HEK293 (cell line): ENCODE data around the gene DNAJB11.
"Not testable (repeated sequence)": the region's sequence is repeated elsewhere in the genome, so short reads cannot be mapped to it uniquely, and the experiment has no call there.

Experiments
- CTCF ChIA-PET: fragments of 350-600 bp; formaldehyde crosslinking; extraction: SDS; loops from one replicate; lab custom pipeline; 2021; ENCODE audit warnings: antibody characterized with exemption; lab: Yijun Ruan, JAX
- POLR2A ChIA-PET: fragments of 300-600 bp; formaldehyde crosslinking; extraction: SDS; loops from one replicate; lab custom pipeline; 2020; ENCODE audit warnings: antibody characterized with exemption, inconsistent platforms; lab: Yijun Ruan, JAX
- H3K27ac ChIP-seq: fragments of 200-500 bp; sonication (Bioruptor generic); 2 replicates; pipeline ENCODE4 v1.5.1; 2014; ENCODE audit warnings: low read depth, low read length, control low read depth, inconsistent platforms; ENCODE audit errors: extremely low read depth
- H3K36me3 ChIP-seq, 2 experiments: fragments of 200-500 bp in 1 of 2; sonication (Bioruptor generic) in 1 of 2; 1 replicate in 1 of 2; 2 replicates in 1 of 2; pipeline ENCODE4 v1.5.1; 2014 to 2017; ENCODE audit warnings: inconsistent platforms in 2 of 2, low read length in 2 of 2; ENCODE audit not compliant: control insufficient read depth in 2 of 2, insufficient read depth in 1 of 2
- H3K4me1 ChIP-seq: fragments of 200-500 bp; sonication (Bioruptor generic); 2 replicates; pipeline ENCODE4 v1.5.1; 2014; ENCODE audit warnings: mild to moderate bottlenecking, low read length, inconsistent platforms; ENCODE audit not compliant: control insufficient read depth, insufficient read depth
- H3K4me3 ChIP-seq: 2 replicates; pipeline ENCODE4 v1.5.1; 2011; ENCODE audit warnings: low read depth, mild to moderate bottlenecking, control low read depth, low read length, moderate library complexity
- H3K9me3 ChIP-seq: fragments of 200-500 bp; sonication (Bioruptor generic); 2 replicates; pipeline ENCODE4 v1.5.1; 2014; ENCODE audit warnings: low read depth, low read length, inconsistent platforms; ENCODE audit not compliant: control insufficient read depth, insufficient read depth
- GLI4 ChIP-seq: fragments of 450-650 bp; formaldehyde crosslinking; IDR thresholded peaks from 2 replicates; pipeline ENCODE4 v1.5.1; 2016; ENCODE audit warnings: missing biosample characterization, missing genetic modification characterization
- HIC1 ChIP-seq: fragments of 450-650 bp; formaldehyde crosslinking; IDR thresholded peaks from 2 replicates; pipeline ENCODE4 v1.5.1; 2016; ENCODE audit warnings: missing biosample characterization, missing genetic modification characterization
- PRDM6 ChIP-seq: fragments of 450-650 bp; formaldehyde crosslinking; IDR thresholded peaks from 2 replicates; pipeline ENCODE4 v1.5.1; 2017; ENCODE audit warnings: missing biosample characterization, missing genetic modification characterization
- SETDB1 ChIP-seq: IDR thresholded peaks from one replicate; pipeline ENCODE4 v1.6.1; 2017; ENCODE audit warnings: mild to moderate bottlenecking, low read length, moderate library complexity, mixed read lengths; ENCODE audit not compliant: insufficient read length
- ZNF140 ChIP-seq: fragments of 450-650 bp; formaldehyde crosslinking; IDR thresholded peaks from 2 replicates; pipeline ENCODE4 v1.5.1; 2016; ENCODE audit warnings: missing biosample characterization, missing genetic modification characterization
- ZNF146 ChIP-seq: fragments of 450-650 bp; formaldehyde crosslinking; IDR thresholded peaks from 2 replicates; pipeline ENCODE4 v1.5.1; 2016; ENCODE audit warnings: missing biosample characterization, missing genetic modification characterization
- ZNF404 ChIP-seq: fragments of 450-650 bp; formaldehyde crosslinking; IDR thresholded peaks from 2 replicates; pipeline ENCODE4 v1.5.1; 2017; ENCODE audit warnings: missing biosample characterization, missing genetic modification characterization
- ZNF585B ChIP-seq: fragments of 450-650 bp; formaldehyde crosslinking; IDR thresholded peaks from 2 replicates; pipeline ENCODE4 v1.5.1; 2016; ENCODE audit warnings: missing biosample characterization, missing genetic modification characterization
- ZNF600 ChIP-seq: fragments of 450-650 bp; formaldehyde crosslinking; IDR thresholded peaks from 2 replicates; pipeline ENCODE4 v1.5.1; 2016; ENCODE audit warnings: missing biosample characterization, missing genetic modification characterization
- TF ChIP-seq, protein P1 (sequence below): fragments of 450-650 bp; formaldehyde crosslinking; IDR thresholded peaks from 2 replicates; pipeline ENCODE4 v1.5.1; 2016; ENCODE audit warnings: missing biosample characterization, missing genetic modification characterization

Gene DNAJB11

DNA sequence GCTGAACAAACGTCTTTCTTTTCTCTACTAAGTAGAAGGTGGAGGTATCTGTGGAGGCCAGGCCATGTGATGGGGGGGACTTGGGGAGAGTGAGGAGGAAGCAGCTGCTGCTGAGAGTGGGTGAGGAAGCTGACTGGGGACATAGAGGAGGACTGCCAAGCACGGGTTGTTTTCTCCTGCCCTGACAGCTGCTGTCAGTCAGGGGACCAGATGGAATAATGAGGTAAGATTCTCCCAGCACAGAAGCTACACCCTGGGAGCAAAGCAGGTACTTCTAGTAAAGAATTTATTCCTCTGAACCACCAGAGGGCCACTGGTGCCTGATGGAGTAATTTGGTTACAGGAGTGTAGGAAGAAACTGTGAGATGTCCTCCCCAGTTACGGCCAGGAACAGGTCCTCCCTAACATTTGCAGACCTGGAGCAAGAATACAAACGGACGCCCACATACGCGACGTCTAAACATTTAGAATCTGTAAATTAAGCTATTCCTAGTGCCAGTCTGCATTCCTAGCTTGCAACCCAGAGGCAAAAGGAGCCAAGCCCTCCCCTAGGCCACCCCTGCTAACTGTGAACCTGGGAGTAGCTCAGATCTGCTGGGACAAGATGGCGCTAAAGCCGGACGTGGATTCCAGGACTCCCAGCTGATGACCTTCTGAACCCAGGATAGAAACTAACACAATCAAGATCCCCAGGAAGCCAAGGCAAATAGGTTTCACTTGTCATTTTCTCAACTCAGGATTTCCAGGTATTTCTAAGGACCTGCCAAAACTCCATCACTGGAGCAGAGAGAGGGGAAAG lies 41.1 kb upstream of the DNAJB11 start (continued):
- TF ChIP-seq, protein P1, sequence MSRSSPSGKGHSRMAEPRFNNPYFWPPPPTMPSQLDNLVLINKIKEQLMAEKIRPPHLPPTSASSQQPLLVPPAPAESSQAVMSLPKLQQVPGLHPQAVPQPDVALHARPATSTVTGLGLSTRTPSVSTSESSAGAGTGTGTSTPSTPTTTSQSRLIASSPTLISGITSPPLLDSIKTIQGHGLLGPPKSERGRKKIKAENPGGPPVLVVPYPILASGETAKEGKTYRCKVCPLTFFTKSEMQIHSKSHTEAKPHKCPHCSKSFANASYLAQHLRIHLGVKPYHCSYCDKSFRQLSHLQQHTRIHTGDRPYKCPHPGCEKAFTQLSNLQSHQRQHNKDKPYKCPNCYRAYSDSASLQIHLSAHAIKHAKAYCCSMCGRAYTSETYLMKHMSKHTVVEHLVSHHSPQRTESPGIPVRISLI (tag by site-specific recombination), result no peak
- TF ChIP-seq ZNF404 (tag by site-specific recombination) (no peak), PRDM6 (tag by site-specific recombination) (no peak), ZNF140 (tag by site-specific recombination) (no peak), ZNF600 (tag by site-specific recombination) (no peak)

DNA sequence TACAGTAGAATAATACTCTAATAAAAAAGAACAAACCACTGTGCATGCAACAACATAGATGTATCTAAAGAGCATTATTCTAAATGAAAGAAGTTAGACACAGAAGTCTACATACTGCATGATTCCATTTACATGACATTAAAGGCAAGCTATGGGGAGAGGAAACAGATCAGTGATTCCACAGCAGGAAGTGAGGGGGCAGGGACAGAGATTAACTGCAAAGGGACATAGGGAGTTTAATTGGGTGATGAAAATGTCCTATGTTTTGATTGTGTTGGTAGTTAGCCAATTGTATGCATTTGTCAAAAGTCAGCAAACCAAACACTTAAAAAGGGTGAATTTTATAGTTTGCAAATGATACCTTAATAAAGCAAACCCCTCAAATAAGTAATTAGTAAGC lies 40.1 kb upstream of the DNAJB11 start:
- TF ChIP-seq HIC1, result no peak
- no peak for TF ChIP-seq SETDB1
- no peak for TF ChIP-seq GLI4 (tag by site-specific recombination)
- H3K27ac ChIP-seq, result no peak overlapping the region

GRCh38 chr3:186531694-186532093 lies 38.8 kb upstream of the DNAJB11 start:
- H3K4me3 ChIP-seq, H3K4me1 ChIP-seq, POLR2A ChIA-PET, H3K27ac ChIP-seq, H3K36me3 ChIP-seq, H3K9me3 ChIP-seq: not testable (repeated sequence)
- CTCF ChIA-PET, result interaction anchor here (0.6 to 0.8 kb wide), 2 partner anchors 8 to 57 kb away, joined by 4 read pairs; no protein-coding TSS in a partner anchor
- TF ChIP-seq ZNF146 (tag by site-specific recombination), result peak; percentile 81

More for the DNA sequence above, 40.1 kb upstream of the DNAJB11 start:
- H3K4me3 ChIP-seq, result no peak overlapping the region
- CTCF ChIA-PET, result no interaction called here
- H3K36me3 ChIP-seq, result no peaks in the 10 kb centered on the region
- no peaks in the 10 kb centered on the region for H3K9me3 ChIP-seq
- POLR2A ChIA-PET, result no interaction called here
- no peaks in the 10 kb centered on the region for H3K4me1 ChIP-seq

DNA sequence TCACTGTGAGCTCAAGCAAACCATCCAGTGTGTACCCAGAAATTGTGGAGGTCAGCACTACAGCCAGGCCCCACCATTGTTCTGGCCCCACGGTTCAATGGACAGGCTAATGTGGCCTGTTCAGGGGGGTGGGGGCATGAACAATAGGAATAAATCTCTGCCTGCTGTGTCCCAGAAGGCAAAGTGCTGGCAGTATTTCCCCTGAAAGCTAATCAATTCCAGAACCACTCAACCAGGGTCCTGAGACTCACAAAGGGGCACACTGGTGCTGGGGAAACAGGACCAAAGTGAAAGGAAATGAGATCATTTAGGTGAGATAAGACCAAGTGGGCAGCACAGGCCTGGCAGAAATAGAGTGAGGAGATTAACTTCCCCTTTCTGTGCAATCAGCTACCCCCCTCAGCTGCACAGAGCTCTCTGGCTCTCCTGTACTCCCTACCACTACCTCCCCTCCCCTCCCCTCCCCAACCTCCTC lies 37.9 kb upstream of the DNAJB11 start:
- Histone ChIP-seq H3K4me1 (no peaks in the 10 kb centered on the region; the same call in 1 of the 2 replicates), H3K36me3 (no peaks in the 10 kb centered on the region), H3K27ac (no peak overlapping the region), H3K9me3 (no peaks in the 10 kb centered on the region), H3K4me3 (no peak overlapping the region)
- CTCF ChIA-PET, result interaction anchor here (0.8 kb wide), 1 partner anchor 8 kb away, joined by 4 read pairs; no protein-coding TSS in a partner anchor
- POLR2A ChIA-PET, result no interaction called here
- no peak for TF ChIP-seq ZNF585B
